ENCODE measurements around the gene RAD51B. TPM values are rescaled to one million over a fixed set of nuclear protein-coding genes. Genes with fewer than 3 reads are reported as not detected.

Gene RAD51B
- total RNA-seq, 1 experiment from 2014 or later = 16.7 TPM

GRCh38 chr14:68214431-68214830, 394.9 kb downstream of the RAD51B start:
- no peak overlapping the region for H3K56ac ChIP-seq (ENCODE audit: insufficient read length, low read depth, low read length)
- H4K5ac ChIP-seq (ENCODE audit: insufficient read length, low read depth, low read length) = no peak overlapping the region
- peaks cover 2% of the 10 kb centered on the region; the same call in 1 of the 2 replicates for H3K4me1 ChIP-seq (ENCODE audit: insufficient read depth, low read length)
- H3K27me3 ChIP-seq (ENCODE audit: insufficient read depth, low read length) = no peaks in the 10 kb centered on the region
- H3K79me2 ChIP-seq (ENCODE audit: insufficient read depth, low read length) = 0 out of 2 replicates have a peak, but pooled peaks cover 1% of the 10 kb centered on the region
- H3T11ph ChIP-seq (ENCODE audit: low read length) = no peak overlapping the region
- H3K23me2 ChIP-seq (ENCODE audit: insufficient read length, low read depth, low read length, poor library complexity, severe bottlenecking) = no peaks in the 10 kb centered on the region
- no peak overlapping the region for H3K27ac ChIP-seq (ENCODE audit: insufficient read length, low read depth, low read length)
- H3K14ac ChIP-seq (ENCODE audit: insufficient read depth, low read length) = no peak overlapping the region
- no peak overlapping the region for H3K23ac ChIP-seq (ENCODE audit: insufficient read length, low read depth, low read length)
- H3K9ac ChIP-seq (ENCODE audit: extremely low read depth, insufficient read length, low read length) = no peak overlapping the region
- Mint-ChIP-seq H3K9me3 (no peaks in the 10 kb centered on the region), H3K36me3 (ENCODE audit: insufficient read depth in 1 of 3, low read depth in 3 of 3) (no peaks in the 10 kb centered on the region), H3K27me3 (ENCODE audit: low read depth) (no peaks in the 10 kb centered on the region), H3K4me1 (peaks cover 10 to 21% of the 10 kb centered on the region in 2 experiments), H3K27ac (no peak overlapping the region), H3K4me3 (no peak overlapping the region)
- no peak overlapping the region for H2BK20ac ChIP-seq (ENCODE audit: low read depth, low read length, poor library complexity, severe bottlenecking)
- no peaks in the 10 kb centered on the region for H3K79me1 ChIP-seq (ENCODE audit: insufficient read depth, low read depth, low read length, poor library complexity, severe bottlenecking)
- no peak overlapping the region for H3K4ac ChIP-seq (ENCODE audit: low read depth, low read length)
- H2BK12ac ChIP-seq (ENCODE audit: insufficient read length, low read depth, low read length) = no peak overlapping the region
- no peak overlapping the region for H2AK5ac ChIP-seq (ENCODE audit: insufficient read length, low read length)
- no peak overlapping the region for H4K8ac ChIP-seq (replicated peaks; ENCODE audit: insufficient read length, low read depth, low read length)
- no peak overlapping the region for H3K4me2 ChIP-seq (ENCODE audit: insufficient read depth, insufficient read length, low read length)
- no peak overlapping the region for H2BK120ac ChIP-seq (ENCODE audit: low read depth, low read length, poor library complexity, severe bottlenecking)
- H2AFZ ChIP-seq (ENCODE audit: low read length) = no peak overlapping the region
- H4K91ac ChIP-seq (ENCODE audit: insufficient read length, low read depth, low read length) = no peak overlapping the region
- no peak for TF ChIP-seq CTCF (conservative IDR thresholded peaks at IDR 0.05)
- no peaks in the 10 kb centered on the region for H4K20me1 ChIP-seq (ENCODE audit: control insufficient read depth, insufficient read depth, insufficient read length)
- no peak overlapping the region for H3K18ac ChIP-seq (ENCODE audit: insufficient read length, low read depth, low read length)
- no peak overlapping the region for H2BK15ac ChIP-seq (ENCODE audit: low read depth, low read length)
- DNase-seq = no peak
- no peak overlapping the region for H2BK5ac ChIP-seq (ENCODE audit: insufficient read length, low read length)
- no CpG with 5 or more reads among the region's 4 CpGs for WGBS (ENCODE audit: extremely low coverage, insufficient read length, low lambda C conversion rate)
- no peaks in the 10 kb centered on the region for H3K9me3 ChIP-seq (ENCODE audit: control insufficient read depth, low read depth, low read length)
